IMR-90 (cell line): ENCODE measurements around the gene HCRTR2. TPM values are rescaled to one million over a fixed set of nuclear protein-coding genes. Genes with fewer than 3 reads are reported as not detected.

Experiments
- ATAC-seq: fragments of 200-7000 bp; cut with Tn5 transposase; 2 replicates; pipeline ENCODE4 v1.9.1; 2020; ENCODE audit warnings: low read depth, mild to moderate bottlenecking, moderate library complexity
- BruUV-seq: library from RNA; stranded (reverse); fragments of 400-500 nt; replicated peaks from 2 replicates; lab custom pipeline; 2021; lab: Mats Ljungman, UMichigan
- CTCF ChIA-PET: fragments of 300-600 bp; formaldehyde crosslinking; extraction: SDS; loops from one replicate; lab custom pipeline; 2021; ENCODE audit warnings: antibody characterized with exemption; lab: Yijun Ruan, JAX
- POLR2A ChIA-PET: fragments of 300-600 bp; sonication (Branson Sonifier 250); formaldehyde crosslinking; loops from one replicate; lab custom pipeline; 2022; ENCODE audit warnings: antibody characterized with exemption; ENCODE audit not compliant: unreplicated experiment; lab: Charles Lee
- DNase-seq: peaks from one replicate; pipeline ENCODE4 v3.0.0; 2013
- H2AFZ ChIP-seq: replicated peaks from 2 replicates; pipeline ENCODE3; 2013; ENCODE audit warnings: low read length, mild to moderate bottlenecking; ENCODE audit not compliant: poor library complexity
- H2AK5ac ChIP-seq: 2 replicates; pipeline ENCODE4 v1.6.1; 2013; ENCODE audit warnings: low read depth, low read length, inconsistent platforms
- H2AK9ac ChIP-seq: replicated peaks from 2 replicates; pipeline ENCODE3; 2013; ENCODE audit warnings: mild to moderate bottlenecking, low read depth, low read length, moderate library complexity; ENCODE audit not compliant: poor library complexity
- H2BK120ac ChIP-seq: 2 replicates; pipeline ENCODE4 v1.6.1; 2013; ENCODE audit warnings: low read depth, low read length, inconsistent platforms
- H2BK15ac ChIP-seq: 3 replicates; pipeline ENCODE4 v1.6.1; 2013; ENCODE audit warnings: low read depth, low read length, inconsistent platforms
- H2BK20ac ChIP-seq: 2 replicates; pipeline ENCODE4 v1.6.1; 2013; ENCODE audit warnings: low read depth, mild to moderate bottlenecking, inconsistent platforms, low read length, moderate library complexity
- H2BK5ac ChIP-seq: 2 replicates; pipeline ENCODE4 v1.6.1; 2013; ENCODE audit warnings: mild to moderate bottlenecking, low read depth, low read length, inconsistent platforms; ENCODE audit not compliant: poor library complexity, severe bottlenecking
- H3K14ac ChIP-seq: replicated peaks from 2 replicates; pipeline ENCODE4 v1.6.1; 2013; ENCODE audit warnings: low read depth, low read length, inconsistent platforms
- H3K18ac ChIP-seq: 2 replicates; pipeline ENCODE4 v1.6.1; 2013; ENCODE audit warnings: low read depth, low read length, control low read depth
- H3K23ac ChIP-seq: 2 replicates; pipeline ENCODE4 v1.6.1; 2013; ENCODE audit warnings: low read depth, low read length, inconsistent platforms
- H3K27ac ChIP-seq: 2 replicates; pipeline ENCODE4 v1.5.1; 2013; ENCODE audit warnings: mild to moderate bottlenecking, control low read depth, low read length; ENCODE audit not compliant: insufficient read depth
- H3K27me3 ChIP-seq: 2 replicates; pipeline ENCODE4 v1.6.1; 2013; ENCODE audit warnings: low read length; ENCODE audit not compliant: control insufficient read depth, insufficient read depth
- H3K36me3 ChIP-seq: 2 replicates; pipeline ENCODE4 v1.6.1; 2013; ENCODE audit warnings: low read length, mixed read lengths; ENCODE audit not compliant: control insufficient read depth, insufficient read depth
- H3K4ac ChIP-seq: 2 replicates; pipeline ENCODE4 v1.6.1; 2013; ENCODE audit warnings: low read depth, low read length, inconsistent platforms
- H3K4me1 ChIP-seq: 2 replicates; pipeline ENCODE4 v1.6.1; 2013; ENCODE audit warnings: low read length, mixed read lengths; ENCODE audit not compliant: control insufficient read depth, insufficient read depth
- H3K4me2 ChIP-seq: 2 replicates; pipeline ENCODE4 v1.6.1; 2013; ENCODE audit warnings: low read depth, mild to moderate bottlenecking, control low read depth, low read length, moderate library complexity
- H3K4me3 ChIP-seq: 2 replicates; pipeline ENCODE4 v1.5.1; 2013; ENCODE audit warnings: low read depth, mild to moderate bottlenecking, control low read depth, low read length, moderate library complexity; ENCODE audit not compliant: insufficient read depth
- H3K56ac ChIP-seq: 2 replicates; pipeline ENCODE4 v1.6.1; 2013; ENCODE audit warnings: low read length, inconsistent platforms; ENCODE audit not compliant: insufficient read depth; ENCODE audit errors: extremely low read depth
- H3K79me1 ChIP-seq, 2 experiments: 2 replicates each; pipeline ENCODE4 v1.6.1; 2013; ENCODE audit warnings: low read length in 2 of 2, inconsistent platforms in 1 of 2, low read depth in 1 of 2
- H3K9ac ChIP-seq: 2 replicates; pipeline ENCODE4 v1.6.1; 2013; ENCODE audit warnings: low read depth, low read length, control low read depth
- H3K9me1 ChIP-seq: 2 replicates; pipeline ENCODE4 v1.6.1; 2013; ENCODE audit warnings: low read length, inconsistent platforms; ENCODE audit not compliant: insufficient read depth
- H3K9me3 ChIP-seq: 2 replicates; pipeline ENCODE4 v1.6.1; 2013; ENCODE audit warnings: low read length; ENCODE audit not compliant: control insufficient read depth, insufficient read depth
- H4K20me1 ChIP-seq: 2 replicates; pipeline ENCODE4 v1.6.1; 2013; ENCODE audit warnings: low read length, inconsistent platforms; ENCODE audit not compliant: insufficient read depth
- H4K5ac ChIP-seq: 2 replicates; pipeline ENCODE4 v1.6.1; 2013; ENCODE audit warnings: mild to moderate bottlenecking, low read depth, low read length, control low read depth
- H4K8ac ChIP-seq, 2 experiments: 2 replicates each; pipeline ENCODE4 v1.6.1; 2013; ENCODE audit warnings: low read depth in 2 of 2, low read length in 2 of 2, control low read depth in 1 of 2, inconsistent platforms in 1 of 2
- H4K91ac ChIP-seq: 2 replicates; pipeline ENCODE4 v1.6.1; 2013; ENCODE audit warnings: low read depth, low read length, inconsistent platforms; ENCODE audit not compliant: insufficient read depth
- CEBPB ChIP-seq: IDR thresholded peaks from 2 replicates; pipeline ENCODE4 v1.6.1; 2012; ENCODE audit warnings: low read depth, low read length, improper control_type of control experiment
- FOS ChIP-seq: fragments of 150-350 bp; IDR thresholded peaks from 2 replicates; pipeline ENCODE4 v1.6.1; 2016; ENCODE audit warnings: low read depth, low read length
- MAFK ChIP-seq: IDR thresholded peaks from 2 replicates; pipeline ENCODE4 v1.6.1; 2012; ENCODE audit warnings: low read depth, low read length, improper control_type of control experiment
- MAZ ChIP-seq: IDR thresholded peaks from 2 replicates; pipeline ENCODE4 v1.6.1; 2012; ENCODE audit warnings: low read depth, mild to moderate bottlenecking, low read length, improper control_type of control experiment, moderate library complexity, borderline replicate concordance
- MXI1 ChIP-seq: IDR thresholded peaks from 2 replicates; pipeline ENCODE4 v1.6.1; 2012; ENCODE audit warnings: low read depth, mild to moderate bottlenecking, low read length, moderate library complexity, borderline replicate concordance
- NFE2L2 ChIP-seq: fragments of 150-350 bp; IDR thresholded peaks from 2 replicates; pipeline ENCODE4 v1.6.1; 2016; ENCODE audit warnings: low read depth, mild to moderate bottlenecking, low read length
- POLR2A ChIP-seq: IDR thresholded peaks from 2 replicates; pipeline ENCODE4 v1.6.1; 2012; ENCODE audit warnings: mild to moderate bottlenecking, low read depth, low read length
- RAD21 ChIP-seq: IDR thresholded peaks from 2 replicates; pipeline ENCODE4 v1.6.1; 2012; ENCODE audit warnings: low read length, improper control_type of control experiment
- RCOR1 ChIP-seq: IDR thresholded peaks from 2 replicates; pipeline ENCODE4 v1.6.1; 2012; ENCODE audit warnings: mild to moderate bottlenecking, low read length, improper control_type of control experiment; ENCODE audit not compliant: insufficient replicate concordance
- RFX5 ChIP-seq: IDR thresholded peaks from 2 replicates; pipeline ENCODE4 v1.8.0; 2012; ENCODE audit warnings: low read depth, mild to moderate bottlenecking, low read length, moderate library complexity
- WGBS, 2 experiments: methylation state at CpG; one replicate each; pipeline versions ENCODE4 v1.1.5 to v1.1.7; 2013; ENCODE audit warnings: missing lambda C conversion rate in 2 of 2; ENCODE audit not compliant: insufficient read length in 1 of 2; ENCODE audit errors: extremely low coverage in 2 of 2; 5-methylcytosine and 5-hydroxymethylcytosine counted together
- dilution Hi-C: fragments of 300-500 bp; cut with HindIII; formaldehyde crosslinking; loops from one replicate; pipeline ENCODE4 v1.14.3; 2018; ENCODE audit warnings: low sequenced_read_pairs; ENCODE audit not compliant: unreplicated experiment
- in situ Hi-C: fragments of 300-500 bp; cut with MboI; formaldehyde crosslinking; loops from 3 replicates; pipeline ENCODE4 v1.14.3; 2019; ENCODE audit warnings: low sequenced_read_pairs, inconsistent platforms, mixed read lengths
- intact Hi-C: fragments of 100-400 bp; cut with micrococcal nuclease; formaldehyde crosslinking; loops from 2 replicates; pipeline ENCODE4 v1.10.0; 2022
- polyA plus RNA-seq, 3 experiments: library from polyadenylated mRNA; depleted of rRNA; stranded (reverse); fragments of >200 nt; gene quantifications; 2 replicates each; pipeline ENCODE4 v1.2.3, GENCODE V29; 2012; ENCODE audit warnings: low replicate concordance in 1 of 3
- total RNA-seq: library from RNA; depleted of rRNA; stranded (reverse); fragments of >200 nt; gene quantifications from 2 replicates; pipeline ENCODE4 v1.2.3, GENCODE V29; 2012

The HCRTR2 gene
- total and polyA plus RNA-seq, 2 of the 4 experiments (the other 2 are of a cell fraction): not detected

GRCh38 chr6:55281215-55281614, 106.9 kb downstream of the HCRTR2 start:
- Histone ChIP-seq H3K27me3 (no peaks in the 10 kb centered on the region), H3K9ac (no peak overlapping the region), H2BK15ac (no peak overlapping the region), H2BK5ac (no peak overlapping the region), H3K27ac (no peak overlapping the region), H3K4me3 (no peak overlapping the region), H3K4ac (no peak overlapping the region), H3K18ac (no peak overlapping the region), H3K4me2 (no peak overlapping the region), H2AFZ (no peak overlapping the region), H4K5ac (no peak overlapping the region), H4K91ac (no peak overlapping the region), H3K36me3 (no peaks in the 10 kb centered on the region), H4K8ac (no peak overlapping the region), H4K20me1 (no peaks in the 10 kb centered on the region), H2BK20ac (no peak overlapping the region), H2AK5ac (no peak overlapping the region), H3K79me1 (no peaks in the 10 kb centered on the region), H3K14ac (no peak overlapping the region), H3K56ac (no peak overlapping the region), H3K23ac (no peak overlapping the region), H2BK120ac (no peak overlapping the region), H3K4me1 (no peaks in the 10 kb centered on the region), H2AK9ac (no peak overlapping the region), H3K9me3 (no peaks in the 10 kb centered on the region), H3K9me1 (no peaks in the 10 kb centered on the region)
- TF ChIP-seq RFX5 (no peak), MXI1 (no peak), RCOR1 (no peak), FOS (no peak), MAZ (no peak), RAD21 (no peak), MAFK (no peak), NFE2L2 (no peak), POLR2A (no peak), CEBPB (no peak)
- intact Hi-C loops (no loop called here), in situ Hi-C loops (loop anchor here (25.0 kb wide), 1 partner anchor 1006 kb away; no protein-coding TSS in a partner anchor), dilution Hi-C loops (no loop called here)
- no CpG with 5 or more reads among the region's 4 CpGs for WGBS, 2 experiments
- ChIA-PET POLR2A (no interaction called here), CTCF (no interaction called here)
- BruUV-seq: no TSS peak
- DNase-seq (no peak), ATAC-seq (no peak)
